Measurements from ENCODE around the gene ANXA3.

DNA sequence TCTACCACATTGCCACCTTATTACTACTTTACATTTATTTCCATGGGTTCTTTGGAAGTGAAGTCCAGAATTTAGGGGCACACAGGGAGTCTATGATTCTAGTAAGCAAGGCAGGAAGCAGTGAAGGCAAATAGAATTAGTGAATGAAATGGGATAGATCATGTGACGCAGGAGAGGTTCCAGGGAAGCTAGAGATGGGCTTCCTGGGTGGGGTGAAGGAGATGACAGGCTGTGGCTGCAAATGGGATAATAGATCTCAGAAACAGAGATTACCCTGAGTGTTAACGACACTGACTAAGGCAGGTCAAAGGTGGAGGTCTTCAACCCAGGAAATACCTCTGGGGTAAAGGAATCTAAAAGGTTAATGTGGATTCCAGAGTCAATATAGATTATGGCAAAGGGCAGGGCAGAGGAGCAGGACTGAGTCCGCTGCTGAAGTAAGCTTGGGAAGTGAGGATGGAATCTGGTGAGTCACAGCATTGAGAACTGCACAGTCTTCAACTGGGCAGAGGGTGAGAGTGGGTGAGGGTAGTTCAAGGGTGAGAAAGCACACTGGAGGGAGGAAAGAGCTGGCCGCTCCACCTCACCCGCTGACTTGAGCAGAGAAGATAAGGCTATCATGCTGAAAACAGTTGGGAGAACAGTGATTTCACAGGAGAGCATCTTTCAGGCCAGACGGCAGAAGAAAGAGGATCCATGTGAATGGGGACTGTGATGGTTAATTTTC is 70.8 kb downstream of the ANXA3 start:
- TF ChIP-seq, protein P1, sequence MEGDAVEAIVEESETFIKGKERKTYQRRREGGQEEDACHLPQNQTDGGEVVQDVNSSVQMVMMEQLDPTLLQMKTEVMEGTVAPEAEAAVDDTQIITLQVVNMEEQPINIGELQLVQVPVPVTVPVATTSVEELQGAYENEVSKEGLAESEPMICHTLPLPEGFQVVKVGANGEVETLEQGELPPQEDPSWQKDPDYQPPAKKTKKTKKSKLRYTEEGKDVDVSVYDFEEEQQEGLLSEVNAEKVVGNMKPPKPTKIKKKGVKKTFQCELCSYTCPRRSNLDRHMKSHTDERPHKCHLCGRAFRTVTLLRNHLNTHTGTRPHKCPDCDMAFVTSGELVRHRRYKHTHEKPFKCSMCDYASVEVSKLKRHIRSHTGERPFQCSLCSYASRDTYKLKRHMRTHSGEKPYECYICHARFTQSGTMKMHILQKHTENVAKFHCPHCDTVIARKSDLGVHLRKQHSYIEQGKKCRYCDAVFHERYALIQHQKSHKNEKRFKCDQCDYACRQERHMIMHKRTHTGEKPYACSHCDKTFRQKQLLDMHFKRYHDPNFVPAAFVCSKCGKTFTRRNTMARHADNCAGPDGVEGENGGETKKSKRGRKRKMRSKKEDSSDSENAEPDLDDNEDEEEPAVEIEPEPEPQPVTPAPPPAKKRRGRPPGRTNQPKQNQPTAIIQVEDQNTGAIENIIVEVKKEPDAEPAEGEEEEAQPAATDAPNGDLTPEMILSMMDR (IDR thresholded peaks at IDR 0.05; ENCODE audit: insufficient read depth, low read depth, low read length) = no peak
- TF ChIP-seq EZH2 (IDR thresholded peaks at IDR 0.05; ENCODE audit: insufficient read depth, low read length) = no peak
